ENCODE results near the gene CYP4B1.
"Not testable (repeated sequence)": the region's sequence is repeated elsewhere in the genome, so short reads cannot be mapped to it uniquely, and the experiment has no call there.

The CYP4B1 gene

DNA sequence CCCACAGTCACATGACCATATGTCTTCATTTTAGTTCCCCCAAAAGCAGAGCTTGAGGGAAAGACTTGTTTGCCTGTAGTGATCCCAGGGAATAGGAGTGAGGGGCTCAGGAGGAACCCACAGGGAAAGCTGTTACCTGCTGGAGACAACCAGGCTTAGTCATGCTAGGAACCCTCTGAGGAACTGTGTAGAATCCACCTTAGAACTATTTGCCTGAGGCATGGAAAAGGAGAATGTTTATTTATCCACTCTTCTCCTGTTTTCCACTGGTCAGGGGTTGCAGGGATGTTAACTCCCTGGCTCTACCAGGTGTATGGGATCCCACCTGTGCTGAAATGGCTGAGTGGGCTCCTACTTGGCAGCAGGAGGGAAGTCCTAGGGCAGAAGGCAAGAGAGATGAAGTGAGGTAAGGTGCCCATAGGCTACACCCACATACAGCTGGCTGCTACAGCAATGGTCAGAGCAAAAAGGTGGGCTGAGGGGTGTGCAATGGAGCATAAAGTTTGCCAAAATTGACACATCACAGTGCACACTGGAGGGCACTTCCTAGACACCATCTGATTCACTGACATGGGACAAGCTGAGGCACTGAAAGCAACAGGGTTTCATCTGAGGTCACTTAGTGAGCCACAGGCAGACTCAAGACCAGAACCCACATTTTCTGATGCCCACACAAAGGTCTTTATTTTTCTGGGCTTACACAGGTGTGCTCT, 29.7 kb upstream of the CYP4B1 start:
- TF ChIP-seq, protein P1, sequence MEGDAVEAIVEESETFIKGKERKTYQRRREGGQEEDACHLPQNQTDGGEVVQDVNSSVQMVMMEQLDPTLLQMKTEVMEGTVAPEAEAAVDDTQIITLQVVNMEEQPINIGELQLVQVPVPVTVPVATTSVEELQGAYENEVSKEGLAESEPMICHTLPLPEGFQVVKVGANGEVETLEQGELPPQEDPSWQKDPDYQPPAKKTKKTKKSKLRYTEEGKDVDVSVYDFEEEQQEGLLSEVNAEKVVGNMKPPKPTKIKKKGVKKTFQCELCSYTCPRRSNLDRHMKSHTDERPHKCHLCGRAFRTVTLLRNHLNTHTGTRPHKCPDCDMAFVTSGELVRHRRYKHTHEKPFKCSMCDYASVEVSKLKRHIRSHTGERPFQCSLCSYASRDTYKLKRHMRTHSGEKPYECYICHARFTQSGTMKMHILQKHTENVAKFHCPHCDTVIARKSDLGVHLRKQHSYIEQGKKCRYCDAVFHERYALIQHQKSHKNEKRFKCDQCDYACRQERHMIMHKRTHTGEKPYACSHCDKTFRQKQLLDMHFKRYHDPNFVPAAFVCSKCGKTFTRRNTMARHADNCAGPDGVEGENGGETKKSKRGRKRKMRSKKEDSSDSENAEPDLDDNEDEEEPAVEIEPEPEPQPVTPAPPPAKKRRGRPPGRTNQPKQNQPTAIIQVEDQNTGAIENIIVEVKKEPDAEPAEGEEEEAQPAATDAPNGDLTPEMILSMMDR (IDR thresholded peaks at IDR 0.05; ENCODE audit: extremely low read depth, insufficient read depth, missing control alignments): no peak
- in situ Hi-C loops (cut with MboI; ENCODE audit: low pct_unique_long_range_greater_than_20kb, low sequenced_read_pairs, unreplicated experiment): no loop called here
- DNase-seq (ENCODE audit: low spot score): no peak

DNA sequence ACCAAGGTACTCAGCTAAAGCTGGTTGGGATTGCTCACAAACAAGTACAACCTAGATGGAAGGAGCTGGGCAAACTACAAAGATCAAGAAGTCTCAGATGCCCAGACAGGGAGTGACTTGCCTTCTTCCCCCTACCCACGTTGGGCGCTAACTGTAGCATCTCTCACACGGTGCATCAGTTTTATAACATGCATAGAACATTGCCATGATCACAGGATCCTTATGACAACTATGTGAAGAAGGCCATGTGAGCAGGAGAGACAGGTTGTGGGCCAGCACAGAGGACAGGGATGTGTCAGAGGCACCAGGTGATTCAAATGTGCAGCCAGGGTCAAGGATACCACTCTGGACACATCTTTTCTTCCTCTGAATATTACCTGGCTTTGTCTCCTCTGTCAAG, 28.3 kb upstream of the CYP4B1 start:
- in situ Hi-C loops (cut with MboI; ENCODE audit: low pct_unique_long_range_greater_than_20kb, low sequenced_read_pairs, unreplicated experiment): no loop called here
- DNase-seq (ENCODE audit: low spot score): no peak
- TF ChIP-seq, protein P1 (IDR thresholded peaks at IDR 0.05; ENCODE audit: extremely low read depth, insufficient read depth, missing control alignments): no peak

GRCh38 chr1:46772571-46772970, 26.3 kb upstream of the CYP4B1 start:
- DNase-seq (ENCODE audit: low spot score): no peak
- in situ Hi-C loops (cut with MboI; ENCODE audit: low pct_unique_long_range_greater_than_20kb, low sequenced_read_pairs, unreplicated experiment): no loop called here
- TF ChIP-seq, protein P1 (IDR thresholded peaks at IDR 0.05; ENCODE audit: extremely low read depth, insufficient read depth, missing control alignments): no peak

DNA sequence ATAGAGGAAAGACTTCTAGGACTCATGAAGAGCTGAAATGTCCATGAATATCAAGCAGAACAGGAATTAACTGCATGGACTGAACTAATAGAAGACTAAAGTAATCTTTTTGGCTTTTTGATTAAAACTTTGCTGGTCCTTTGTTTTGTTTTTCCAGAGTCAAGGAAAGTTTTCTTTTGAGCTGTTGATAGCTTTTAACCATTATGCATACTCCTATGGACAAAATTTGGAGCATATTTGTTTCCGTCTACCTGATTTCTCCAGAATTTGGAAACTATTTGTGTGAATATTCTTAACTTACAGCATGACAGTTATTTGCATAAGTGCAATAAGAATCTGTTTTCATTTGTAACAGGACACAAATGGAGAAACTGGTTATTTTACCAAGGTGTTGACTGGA, 24.5 kb upstream of the CYP4B1 start:
- in situ Hi-C loops (cut with MboI; ENCODE audit: low pct_unique_long_range_greater_than_20kb, low sequenced_read_pairs, unreplicated experiment): no loop called here
- TF ChIP-seq, protein P1 (IDR thresholded peaks at IDR 0.05; ENCODE audit: extremely low read depth, insufficient read depth, missing control alignments): no peak
- no peak for DNase-seq (ENCODE audit: low spot score)

- DNase-seq (ENCODE audit: low spot score); in situ Hi-C loops (cut with MboI; ENCODE audit: low pct_unique_long_range_greater_than_20kb, low sequenced_read_pairs, unreplicated experiment): not testable (repeated sequence)
These were observed 20.4 kb upstream of the CYP4B1 start for GRCh38 chr1:46778456-46778855.

DNA sequence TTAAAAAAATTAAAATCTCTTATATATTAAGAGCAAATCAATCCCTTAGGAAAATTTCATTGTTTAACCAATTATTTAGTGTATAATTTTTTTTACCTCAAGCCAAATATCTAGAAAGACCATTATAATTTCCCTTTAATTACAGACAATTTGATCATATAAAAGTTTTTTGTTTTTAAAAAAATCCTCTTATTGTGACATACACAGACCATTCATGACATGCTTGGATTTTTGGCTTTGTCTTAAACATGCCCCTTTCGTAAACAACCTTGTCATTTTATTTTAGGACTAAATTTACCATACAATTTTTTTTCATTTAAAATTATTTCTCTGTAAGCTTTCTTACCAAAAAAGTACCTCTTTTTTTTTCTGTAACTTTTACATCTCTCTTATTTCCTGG, 14.2 kb upstream of the CYP4B1 start:
- in situ Hi-C loops (cut with MboI; ENCODE audit: low pct_unique_long_range_greater_than_20kb, low sequenced_read_pairs, unreplicated experiment): no loop called here
- TF ChIP-seq, protein P1 (IDR thresholded peaks at IDR 0.05; ENCODE audit: extremely low read depth, insufficient read depth, missing control alignments): no peak
- DNase-seq (ENCODE audit: low spot score): no peak

GRCh38 chr1:46788634-46789033, 10.2 kb upstream of the CYP4B1 start:
- DNase-seq (ENCODE audit: low spot score); in situ Hi-C loops (cut with MboI; ENCODE audit: low pct_unique_long_range_greater_than_20kb, low sequenced_read_pairs, unreplicated experiment): not testable (repeated sequence)

Data from GM13977 (cell line).